Stimulated activated CD8-positive, alpha-beta memory T cell treated with anti-CD3 and anti-CD28 coated beads, Interleukin-4, amount 100 ng/mL, for 1 hour (primary cell): Measurements from ENCODE around the gene ZNHIT3.
"Not testable (repeated sequence)": the region's sequence is repeated elsewhere in the genome, so short reads cannot be mapped to it uniquely, and the experiment has no call there.

Experiments
- DNase-seq, 2 donors: peaks; one replicate each; pipeline ENCODE4 v3.0.0-alpha.2; 2020; ENCODE audit warnings: low read depth in 2 of 2, low spot score in 1 of 2

ZNHIT3 gene

DNA sequence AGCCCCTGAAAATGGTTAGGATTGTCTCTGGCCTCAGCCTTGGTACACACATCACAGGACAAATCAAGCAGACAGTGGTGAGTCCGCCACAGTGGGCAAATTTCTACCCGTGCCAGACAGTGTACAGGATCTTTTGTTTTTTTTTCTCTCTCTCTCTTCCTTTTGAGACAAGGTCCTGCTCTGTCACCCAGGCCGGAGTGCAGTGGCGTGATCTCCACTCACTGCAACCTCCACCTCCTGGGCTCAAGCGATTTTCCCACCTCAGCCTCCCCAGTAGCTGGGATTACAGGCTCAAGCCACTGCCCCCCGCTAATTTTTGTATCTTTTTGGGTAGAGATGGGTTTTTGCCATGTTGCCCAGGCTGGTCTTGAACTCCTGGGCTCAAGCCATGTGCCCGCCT lies 2.5 kb upstream of the ZNHIT3 start:
- DNase-seq, result not testable (repeated sequence)

DNA sequence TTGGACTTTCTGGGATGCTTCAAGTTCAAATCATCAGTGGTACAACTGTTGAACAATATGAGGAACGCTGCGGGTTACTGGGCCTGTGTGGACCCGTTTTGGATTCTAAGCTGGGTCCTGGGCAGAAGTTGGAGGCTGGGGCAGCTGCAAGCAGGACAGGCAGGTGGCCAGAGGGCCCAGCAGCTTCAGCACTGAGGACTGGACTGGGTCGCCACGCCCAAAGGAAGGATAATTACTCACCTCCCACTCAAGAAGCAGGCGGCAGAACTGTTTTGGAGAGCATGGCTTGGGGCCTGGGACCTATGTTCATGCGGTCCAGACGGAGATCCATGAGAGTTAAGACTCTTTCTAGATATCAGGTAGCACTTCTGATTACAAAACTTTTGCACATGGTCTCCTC lies 1.5 kb upstream of the ZNHIT3 start:
- no peak for DNase-seq

- no peak for DNase-seq
These were observed 677 bp upstream of the ZNHIT3 start for GRCh38 chr17:36485805-36486203.

GRCh38 chr17:36493956-36494355 lies 7.5 kb downstream of the ZNHIT3 start:
- no peak for DNase-seq

DNA sequence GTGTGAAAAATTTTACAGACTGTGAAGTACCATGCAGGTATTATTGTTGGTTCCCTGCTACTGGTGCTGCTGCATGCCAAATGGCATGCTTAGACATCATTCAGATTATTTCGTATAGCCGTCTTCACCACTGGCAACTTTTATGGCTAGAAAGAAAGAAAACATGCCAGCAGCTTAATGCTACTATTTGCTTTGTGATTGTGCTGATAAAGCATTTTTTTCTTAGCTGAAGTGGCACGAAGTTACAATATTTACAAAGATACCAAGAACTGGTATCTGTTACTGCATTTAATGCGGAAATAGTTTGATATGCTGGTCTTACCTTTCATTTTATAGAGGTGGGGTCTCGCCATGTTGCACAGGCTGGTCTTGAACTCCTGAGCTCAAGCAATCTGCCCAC lies 8.2 kb downstream of the ZNHIT3 start:
- no peak for DNase-seq

- DNase-seq, result no peak
These were observed 8.6 kb downstream of the ZNHIT3 start for GRCh38 chr17:36495076-36495578.

DNA sequence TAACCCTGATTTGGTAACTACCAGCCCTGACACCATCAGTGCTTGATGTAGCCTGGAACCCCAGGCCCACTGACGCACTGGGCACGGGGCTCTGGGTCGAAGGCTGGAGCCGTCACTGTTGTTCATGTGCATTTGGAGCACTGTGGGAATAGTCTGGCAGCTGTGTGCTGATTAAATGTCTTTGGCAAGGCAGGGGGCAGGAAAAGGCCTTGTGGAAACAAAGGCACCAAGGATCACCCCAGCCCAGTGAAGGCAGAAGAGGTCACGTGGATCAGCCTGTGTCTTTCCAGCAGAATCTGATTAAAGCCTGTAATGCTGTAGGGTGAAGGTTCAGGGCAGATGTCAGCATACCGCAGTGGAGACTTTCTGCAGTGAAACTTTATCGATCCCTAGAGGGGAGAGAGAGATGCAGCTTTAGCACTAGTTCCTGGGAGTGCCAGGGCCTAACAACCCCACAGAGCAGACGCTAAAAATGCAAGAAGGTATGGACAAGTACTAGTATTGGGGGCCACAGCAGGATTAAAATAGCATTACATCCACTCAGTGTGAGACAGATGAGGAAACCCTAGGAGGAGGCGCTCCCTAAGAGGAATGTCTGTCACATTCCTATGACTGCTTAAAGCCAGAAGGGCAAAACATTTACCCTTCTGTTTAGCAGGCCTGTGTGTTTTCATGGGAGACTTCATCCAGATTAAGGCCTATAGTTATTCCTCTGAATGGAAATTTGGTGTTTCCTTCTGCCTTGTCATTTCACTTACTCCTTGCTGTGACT lies 9.7 kb downstream of the ZNHIT3 start:
- no peak for DNase-seq

DNA sequence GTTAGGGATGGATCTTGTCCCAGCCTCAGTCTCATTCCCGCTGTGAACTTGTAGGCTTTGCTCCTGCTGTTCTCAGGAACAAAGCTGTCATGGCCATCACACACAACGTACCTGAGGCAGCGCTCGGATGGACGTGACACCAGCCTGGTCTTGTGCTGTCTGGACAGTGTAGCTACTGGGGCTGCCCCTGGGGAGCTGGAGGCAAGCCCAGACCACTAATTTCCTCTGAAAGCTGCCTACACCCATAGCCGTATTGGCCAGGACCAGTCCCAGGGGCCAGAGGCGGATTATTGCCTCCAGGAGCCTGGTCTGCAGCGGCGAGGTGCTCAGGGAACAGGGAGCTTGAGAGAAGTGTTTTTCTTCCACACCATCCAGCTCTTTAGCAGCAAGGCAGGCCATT lies 11.7 kb downstream of the ZNHIT3 start:
- DNase-seq, result no peak

DNA sequence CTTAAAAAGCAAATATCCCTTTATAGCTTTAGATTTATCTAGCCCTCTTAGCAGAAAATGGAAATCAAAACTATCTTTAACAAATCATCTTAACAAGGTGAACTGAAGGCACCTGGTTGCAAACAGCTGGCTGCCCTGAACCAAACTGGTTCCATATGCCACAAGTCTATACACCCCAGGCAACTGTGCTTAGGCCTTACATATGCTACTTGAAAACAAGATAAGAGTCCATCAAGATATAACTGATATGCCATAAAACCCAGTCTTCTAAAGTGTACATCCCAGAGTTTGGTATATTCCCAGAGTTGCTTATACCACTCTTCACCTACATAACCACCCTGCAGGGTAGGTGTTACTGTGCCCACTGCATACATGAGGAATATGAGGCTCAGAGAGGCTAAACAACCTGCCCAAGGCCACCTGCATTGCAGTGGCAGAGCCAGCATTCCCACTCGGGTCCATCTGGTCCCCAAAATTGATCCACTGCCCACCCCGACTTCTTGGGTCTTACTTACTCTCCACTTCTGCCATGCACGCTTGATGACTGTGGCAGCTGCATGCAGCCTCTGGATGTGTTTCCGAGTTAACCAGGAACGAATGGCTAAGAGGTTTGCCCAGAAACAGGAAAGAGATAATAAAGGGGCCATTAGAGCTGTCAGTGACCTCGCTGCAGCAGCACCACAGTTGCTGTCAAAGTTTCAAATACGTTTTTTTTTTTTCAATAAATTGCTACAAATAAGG lies 12.2 kb downstream of the ZNHIT3 start:
- no peak for DNase-seq

- no peak for DNase-seq
These were observed 14.3 kb downstream of the ZNHIT3 start for GRCh38 chr17:36500745-36501225.

DNA sequence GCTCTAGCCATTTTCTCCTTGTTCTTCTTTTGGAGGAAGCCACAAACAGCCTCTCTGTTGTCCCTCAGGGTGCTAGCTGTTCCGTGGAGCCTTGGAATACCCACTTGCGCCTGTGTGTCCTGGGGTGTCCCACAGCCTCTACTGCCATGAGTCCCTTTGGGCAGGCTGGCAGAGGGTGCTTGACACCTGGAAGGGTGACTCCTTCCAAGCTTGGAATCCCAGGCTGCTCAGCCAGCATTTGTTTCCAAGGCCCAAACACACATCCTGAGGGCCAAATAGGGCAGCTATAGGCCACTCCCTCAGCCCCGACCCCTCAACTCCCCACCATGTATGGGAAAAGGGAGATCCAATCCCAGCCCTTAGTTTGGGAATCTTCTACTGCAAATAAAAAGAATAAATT lies 14.9 kb downstream of the ZNHIT3 start:
- no peak for DNase-seq

DNA sequence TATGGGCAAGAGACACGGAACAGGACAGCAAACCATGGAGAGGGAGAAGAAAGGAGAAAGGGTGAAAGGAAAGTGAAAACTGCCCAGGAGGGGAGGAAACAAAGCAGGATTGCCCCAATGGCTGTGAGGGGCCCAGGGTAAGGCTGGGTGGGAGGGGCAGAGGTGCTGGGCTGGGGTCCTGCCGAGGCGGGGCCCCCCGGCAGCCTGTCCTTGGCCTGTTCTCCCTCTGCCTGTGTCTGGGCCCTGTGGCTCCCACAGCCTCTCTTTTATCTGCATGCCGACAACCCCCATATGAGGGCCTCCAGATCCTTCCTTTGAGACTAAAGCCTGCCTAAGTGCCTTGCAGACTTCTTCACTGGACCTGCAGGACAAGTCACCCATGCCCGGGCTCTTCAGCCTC lies 15.5 kb downstream of the ZNHIT3 start:
- DNase-seq, result no peak

DNA sequence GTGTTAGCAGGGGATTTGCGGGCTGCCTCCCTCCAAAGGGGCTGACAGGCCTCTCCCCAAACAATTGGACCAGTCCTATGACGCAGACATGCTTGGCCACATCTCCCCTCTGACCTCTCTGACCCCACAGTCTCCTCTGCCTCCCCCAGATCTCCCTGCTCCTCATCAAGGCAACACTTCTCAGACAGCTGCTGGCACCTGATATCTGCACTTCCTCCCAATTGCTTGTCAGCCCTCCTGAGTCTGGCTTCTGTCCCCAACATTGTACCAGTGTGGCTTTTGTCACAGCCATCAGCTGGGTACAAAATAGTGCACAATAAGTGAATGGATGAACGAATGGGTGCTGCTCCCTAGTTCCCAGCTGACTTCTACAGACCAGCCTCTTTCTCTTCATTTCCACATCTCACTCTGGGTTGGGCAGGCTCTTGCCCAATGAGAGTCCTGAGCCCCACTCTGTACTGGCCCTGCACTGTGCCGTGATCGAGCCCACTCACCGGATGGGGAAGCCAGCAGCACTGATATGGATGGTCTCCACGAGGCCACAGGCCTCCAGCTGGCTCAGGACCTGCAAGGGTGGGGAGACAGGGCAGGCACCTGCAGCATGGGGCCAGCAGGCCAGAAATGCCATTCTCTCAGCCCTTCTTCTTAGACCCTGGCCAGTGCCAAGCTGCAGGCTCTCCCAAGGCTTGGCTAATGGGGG lies 17.1 kb downstream of the ZNHIT3 start:
- no peak for DNase-seq

DNA sequence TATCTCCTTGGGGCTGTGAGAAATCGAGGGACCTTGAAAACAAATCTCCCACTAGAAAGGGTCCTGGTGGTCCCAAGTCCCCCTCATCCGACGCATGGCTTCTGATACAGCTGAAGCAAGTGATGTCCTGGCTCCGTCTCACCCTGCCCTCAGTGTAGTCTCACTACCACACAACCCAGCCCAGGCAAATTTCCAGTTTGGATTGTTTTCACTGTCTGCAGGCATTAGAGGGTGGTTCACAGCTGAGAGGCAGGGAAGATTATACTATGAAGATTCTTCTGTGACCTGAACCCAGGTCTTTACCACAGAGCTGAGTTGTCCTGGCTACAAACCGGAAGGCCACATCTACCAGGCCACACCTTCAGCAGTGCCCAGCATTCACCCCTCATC lies 17.7 kb downstream of the ZNHIT3 start:
- no peak for DNase-seq

GRCh38 chr17:36505171-36505570 lies 18.7 kb downstream of the ZNHIT3 start:
- DNase-seq, result no peak

DNA sequence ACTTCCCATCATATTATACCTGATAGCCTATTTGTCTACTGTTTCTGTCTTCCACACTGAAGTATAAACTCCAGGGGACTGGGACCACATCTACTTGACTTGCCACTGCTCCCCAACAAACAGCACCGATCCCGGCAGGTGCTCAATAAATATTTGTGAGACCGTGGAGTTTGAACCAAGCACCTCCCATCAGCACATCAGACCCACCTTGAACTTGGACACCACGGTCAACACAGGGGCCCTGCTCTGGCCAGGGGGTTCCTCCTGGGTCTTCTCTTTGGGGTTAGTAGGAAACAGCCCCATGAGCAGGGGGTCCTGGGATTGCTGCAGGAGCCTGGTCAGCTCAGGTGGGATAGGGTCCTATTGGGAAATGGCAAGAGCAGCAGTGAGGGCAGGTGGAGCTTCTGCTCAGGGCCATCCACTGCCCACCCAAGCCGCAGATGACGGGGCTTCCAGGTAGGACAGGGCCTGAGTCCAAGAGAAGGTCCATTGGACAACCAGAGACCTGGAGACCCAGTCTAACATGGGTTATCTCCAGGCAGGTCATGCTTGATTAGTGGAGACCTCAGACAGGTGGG lies 19.9 kb downstream of the ZNHIT3 start:
- DNase-seq, result no peak

DNA sequence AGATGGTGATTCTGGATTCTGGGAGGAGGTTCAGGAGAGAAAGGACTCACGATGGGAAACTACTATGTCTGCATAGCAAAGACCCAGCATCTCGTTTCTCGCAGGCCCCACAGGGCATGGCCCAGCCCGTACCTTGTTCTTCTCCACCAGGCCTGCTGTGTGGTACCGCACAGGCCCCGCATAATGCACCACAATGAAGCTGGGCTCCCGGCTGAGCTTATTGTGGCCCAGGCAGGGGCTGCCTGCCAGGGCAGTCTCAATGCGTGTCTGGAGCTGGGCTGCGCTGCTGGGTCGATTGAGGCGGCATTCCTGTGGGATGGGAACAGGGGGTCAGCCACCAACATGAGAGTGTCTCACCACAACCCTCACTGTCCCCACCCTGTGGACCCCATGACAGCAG lies 20.4 kb downstream of the ZNHIT3 start:
- DNase-seq, result no peak

DNA sequence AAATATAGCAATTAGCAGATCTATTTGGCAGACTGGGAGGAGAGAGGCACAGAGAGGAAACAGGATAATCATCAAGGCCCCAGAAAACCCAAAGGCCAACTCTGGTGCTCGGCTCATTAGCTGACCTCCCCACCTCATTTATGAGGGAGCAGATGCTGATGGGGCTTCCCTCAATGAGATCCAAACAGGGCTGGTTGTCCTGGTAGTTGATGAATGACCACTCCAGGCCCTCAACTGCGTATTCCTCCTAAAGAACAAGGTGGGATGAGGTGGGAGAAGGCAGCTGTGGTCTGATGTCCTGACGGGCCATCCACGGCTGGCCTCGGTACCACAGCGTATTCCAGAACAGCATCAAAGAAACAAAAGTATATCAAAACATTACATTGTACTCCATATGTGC lies 20.8 kb downstream of the ZNHIT3 start:
- DNase-seq, result no peak

DNA sequence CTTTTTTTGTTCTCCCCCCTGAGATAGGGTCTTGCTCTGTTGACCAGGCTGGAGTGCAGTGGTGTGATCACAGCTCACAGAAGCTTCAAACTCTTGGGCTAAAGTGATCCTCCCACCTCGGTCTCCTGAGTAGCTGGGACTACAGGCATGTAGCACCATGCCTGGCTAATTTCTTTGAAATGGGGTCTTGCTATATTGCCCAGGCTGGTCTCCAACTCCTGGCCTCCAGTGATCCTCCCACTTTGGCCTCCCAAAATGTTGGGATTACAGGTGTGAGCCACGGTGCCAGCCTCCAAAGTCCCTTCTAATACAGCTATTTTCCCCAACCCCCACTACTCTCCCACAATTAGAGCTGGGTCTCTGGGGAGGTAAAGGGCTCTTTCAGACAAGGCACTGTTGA lies 22.0 kb downstream of the ZNHIT3 start:
- DNase-seq, result not testable (repeated sequence)

- DNase-seq, result no peak
These were observed 22.9 kb downstream of the ZNHIT3 start for GRCh38 chr17:36509272-36509985.

- DNase-seq, result no peak
These were observed 24.2 kb downstream of the ZNHIT3 start for GRCh38 chr17:36510636-36511035.
